ENCODE data around the gene COG5. TPM values are rescaled to one million over a fixed set of nuclear protein-coding genes. Genes with fewer than 3 reads are reported as not detected.

Gene COG5
- total RNA-seq, 1 experiment from 2014 or later = 43.9 TPM

GRCh38 chr7:107170051-107170915 lies 393.4 kb downstream of the COG5 start:
- ChIA-PET POLR2A (interaction anchor here (0.7 kb wide), 2 partner anchors 11 to 31 kb away, joined by 3 to 4 read pairs; no protein-coding TSS in a partner anchor), CTCF (interaction anchor here (0.8 to 2.5 kb wide), 2 partner anchors 18 to 23 kb away, joined by 5 to 12 read pairs; no protein-coding TSS in a partner anchor)

GRCh38 chr7:107169120-107170050 lies 394.3 kb downstream of the COG5 start:
- no peaks in the 10 kb centered on the region for H3K36me3 ChIP-seq (ENCODE audit: control insufficient read depth, insufficient read depth, low read length)
- no TSS peak for BruUV-seq (replicated peaks)
- Mint-ChIP-seq H3K27me3 (ENCODE audit: insufficient read depth, unreplicated experiment) (no peaks in the 10 kb centered on the region), H3K27ac (ENCODE audit: unreplicated experiment) (peak overlapping the region; percentile 93), H3K36me3 (ENCODE audit: insufficient read depth, unreplicated experiment) (peaks cover 27% of the 10 kb centered on the region), H3K4me1 (ENCODE audit: low read depth, unreplicated experiment) (peaks cover 6% of the 10 kb centered on the region), H3K4me3 (ENCODE audit: unreplicated experiment) (peak overlapping the region; percentile 85), H3K9me3 (ENCODE audit: unreplicated experiment) (no peaks in the 10 kb centered on the region)
- H3K4me3 ChIP-seq (ENCODE audit: low read depth, low read length) = peak overlapping the region; percentile 92
- DNase-seq = peak; percentile 96 to 97
- no peaks in the 10 kb centered on the region for H3K27me3 ChIP-seq (replicated peaks; ENCODE audit: control insufficient read depth, insufficient read depth, low read length)
- H3K4me1 ChIP-seq = no peaks in the 10 kb centered on the region
- ChIA-PET CTCF (interaction anchor here (0.6 to 2.5 kb wide), 7 partner anchors 17 to 656 kb away, joined by 3 to 12 read pairs (median 5); partner anchors contain the start of genes CBLL1 and CCDC71L), POLR2A (interaction anchor here (0.6 to 1.3 kb wide), 9 partner anchors 11 to 394 kb away, joined by 3 to 7 read pairs (median 4); partner anchors contain the start of genes COG5 and DUS4L)
- intact Hi-C loops (cut with micrococcal nuclease; ENCODE audit: unreplicated experiment) = loop anchor here (10.0 kb wide), 1 partner anchor 885 kb away; the partner anchor contains the start of gene NAMPT
- TF ChIP-seq CTCF (IDR thresholded peaks at IDR 0.05; ENCODE audit: insufficient read depth in 1 of 2, low read depth in 1 of 2, low read length in 1 of 2, severe bottlenecking in 1 of 2, unreplicated experiment in 1 of 2) = no peak
- H3K9me3 ChIP-seq = no peaks in the 10 kb centered on the region

More at GRCh38 chr7:107170051-107170915, 393.4 kb downstream of the COG5 start:
- no peaks in the 10 kb centered on the region for H3K27me3 ChIP-seq (replicated peaks; ENCODE audit: control insufficient read depth, insufficient read depth, low read length)
- Mint-ChIP-seq H3K27ac (ENCODE audit: unreplicated experiment) (peak overlapping the region; percentile 93), H3K4me1 (ENCODE audit: low read depth, unreplicated experiment) (peaks cover 6% of the 10 kb centered on the region), H3K27me3 (ENCODE audit: insufficient read depth, unreplicated experiment) (no peaks in the 10 kb centered on the region), H3K9me3 (ENCODE audit: unreplicated experiment) (no peaks in the 10 kb centered on the region), H3K4me3 (ENCODE audit: unreplicated experiment) (peak overlapping the region; percentile 85), H3K36me3 (ENCODE audit: insufficient read depth, unreplicated experiment) (peaks cover 27% of the 10 kb centered on the region)
- peak overlapping the region; percentile 92 for H3K4me3 ChIP-seq (ENCODE audit: low read depth, low read length)
- no peaks in the 10 kb centered on the region for H3K9me3 ChIP-seq
- TF ChIP-seq CTCF (IDR thresholded peaks at IDR 0.05; ENCODE audit: insufficient read depth in 1 of 2, low read depth in 1 of 2, low read length in 1 of 2, severe bottlenecking in 1 of 2, unreplicated experiment in 1 of 2) = no peak
- H3K36me3 ChIP-seq (ENCODE audit: control insufficient read depth, insufficient read depth, low read length) = no peaks in the 10 kb centered on the region
- intact Hi-C loops (cut with micrococcal nuclease; ENCODE audit: unreplicated experiment) = no loop called here
- H3K4me1 ChIP-seq = no peaks in the 10 kb centered on the region
- no peak for DNase-seq
- TSS peak; percentile 61 for BruUV-seq (replicated peaks)

All from Caco-2 (cell line).